Activated CD4-positive, alpha-beta T cell treated with anti-CD3 and anti-CD28 coated beads for 24 hours (primary cell): Measurements from ENCODE around the gene MCTP1.
"Not testable (repeated sequence)": the region's sequence is repeated elsewhere in the genome, so short reads cannot be mapped to it uniquely, and the experiment has no call there.

Experiments
- DNase-seq, 2 donors: peaks; one replicate each; pipeline ENCODE4 v3.0.0-alpha.2; 2020; ENCODE audit warnings: low read depth in 2 of 2

MCTP1 gene

DNA sequence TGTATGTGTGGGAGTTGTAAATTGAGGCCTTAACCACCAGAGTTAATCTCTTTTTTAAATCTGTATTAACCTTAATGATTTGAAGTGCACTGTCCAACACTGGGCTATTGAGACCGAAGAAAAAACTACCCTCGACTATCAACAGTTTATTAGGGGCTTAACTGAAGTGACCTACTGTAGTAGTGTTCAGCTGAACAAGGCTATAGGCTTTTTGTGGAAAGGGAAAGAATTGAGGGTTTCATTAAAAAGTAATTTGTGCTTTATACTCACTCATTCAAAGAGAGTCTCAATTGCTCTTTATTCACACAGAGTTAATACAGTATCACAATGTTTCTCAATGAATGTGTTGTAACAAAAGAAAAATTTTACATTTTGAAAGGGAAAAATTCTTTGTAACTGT, 399.0 kb downstream of the MCTP1 start:
- no peak for DNase-seq

GRCh38 chr5:94884311-94884710, 400.6 kb downstream of the MCTP1 start:
- DNase-seq: no peak

DNA sequence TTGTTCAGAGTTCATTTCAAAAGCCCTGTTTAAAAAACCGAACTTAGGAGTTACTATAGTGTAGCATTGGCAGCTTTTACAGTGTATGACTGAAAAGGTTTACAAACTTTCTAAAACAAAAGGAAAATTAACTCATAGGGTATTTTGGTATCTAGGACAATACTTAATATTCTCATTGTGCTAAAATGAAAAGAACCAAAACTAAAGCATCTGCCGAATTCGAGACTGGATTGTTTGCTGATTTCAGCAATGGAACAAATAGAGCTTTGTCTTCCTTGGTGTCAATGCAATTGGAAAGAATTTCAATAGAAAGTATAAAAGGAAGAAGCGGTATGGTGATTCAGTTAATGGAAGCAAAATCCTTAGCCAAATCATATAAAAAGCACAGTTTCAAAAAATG, 412.4 kb downstream of the MCTP1 start:
- DNase-seq: no peak

GRCh38 chr5:94870511-94871183, 414.2 kb downstream of the MCTP1 start:
- DNase-seq: no peak

GRCh38 chr5:94869921-94870320, 415.0 kb downstream of the MCTP1 start:
- no peak for DNase-seq

GRCh38 chr5:94863951-94864350, 420.9 kb downstream of the MCTP1 start:
- no peak for DNase-seq

DNA sequence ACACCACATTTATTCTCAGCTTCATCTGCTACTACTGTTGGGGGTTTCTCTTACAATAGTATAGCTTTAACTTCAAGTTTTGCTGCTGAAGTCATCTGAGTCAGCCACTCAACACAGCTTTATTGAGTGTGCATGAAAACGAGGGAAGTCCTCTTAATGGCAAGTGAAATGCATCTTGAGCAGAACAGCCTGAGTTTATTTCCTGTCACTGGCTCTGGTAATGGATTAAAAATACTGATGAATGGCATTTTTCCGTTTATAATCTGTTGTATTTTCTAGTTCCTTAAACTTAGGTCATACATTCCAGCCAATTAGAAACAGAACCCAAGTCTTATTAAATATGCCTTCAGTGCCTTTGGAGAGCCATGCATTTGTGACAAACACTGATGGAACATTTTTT, 427.8 kb downstream of the MCTP1 start:
- DNase-seq: no peak

GRCh38 chr5:94856257-94856800, 428.6 kb downstream of the MCTP1 start:
- no peak for DNase-seq

DNA sequence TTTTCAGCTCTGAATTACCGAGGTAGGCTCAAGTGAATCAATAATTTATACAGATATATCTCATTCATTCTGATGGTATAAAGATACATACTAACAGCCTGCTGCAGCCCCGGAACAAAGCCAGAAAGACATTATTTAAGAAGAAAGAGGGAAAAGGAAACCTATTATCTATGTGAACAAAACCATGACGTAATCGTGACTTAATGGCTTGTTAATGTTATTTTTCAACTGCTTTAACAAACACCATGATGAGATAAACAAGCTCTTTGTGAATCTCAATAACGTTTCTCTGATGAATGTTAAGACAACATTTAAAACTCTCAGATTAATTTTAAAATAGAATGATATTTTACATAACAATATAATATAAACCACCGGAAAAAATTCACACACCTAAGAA, 429.4 kb downstream of the MCTP1 start:
- DNase-seq: no peak

GRCh38 chr5:94853120-94853519, 431.8 kb downstream of the MCTP1 start:
- DNase-seq: no peak

DNA sequence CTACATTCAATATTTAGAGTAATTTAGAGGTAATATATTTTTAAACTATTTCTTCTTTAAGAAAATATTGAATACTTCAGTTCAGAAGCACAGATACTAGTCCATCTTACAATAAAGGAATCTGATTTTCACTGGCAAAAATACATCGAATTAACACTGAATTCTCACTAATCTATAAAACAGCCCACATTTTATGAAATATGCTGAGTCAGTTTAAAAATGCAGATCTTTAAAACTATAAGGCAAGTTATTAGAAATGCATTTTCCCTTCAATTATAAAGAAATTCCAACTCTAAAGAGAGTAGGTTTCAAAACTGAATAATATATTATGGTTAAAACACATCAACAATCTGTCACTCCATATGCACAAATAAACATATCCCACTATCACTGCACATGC, 433.9 kb downstream of the MCTP1 start:
- no peak for DNase-seq

GRCh38 chr5:94849821-94850736, 434.8 kb downstream of the MCTP1 start:
- DNase-seq: peak in 1 of 2 donors; percentile 16

GRCh38 chr5:94849324-94849723, 435.6 kb downstream of the MCTP1 start:
- DNase-seq: no peak

DNA sequence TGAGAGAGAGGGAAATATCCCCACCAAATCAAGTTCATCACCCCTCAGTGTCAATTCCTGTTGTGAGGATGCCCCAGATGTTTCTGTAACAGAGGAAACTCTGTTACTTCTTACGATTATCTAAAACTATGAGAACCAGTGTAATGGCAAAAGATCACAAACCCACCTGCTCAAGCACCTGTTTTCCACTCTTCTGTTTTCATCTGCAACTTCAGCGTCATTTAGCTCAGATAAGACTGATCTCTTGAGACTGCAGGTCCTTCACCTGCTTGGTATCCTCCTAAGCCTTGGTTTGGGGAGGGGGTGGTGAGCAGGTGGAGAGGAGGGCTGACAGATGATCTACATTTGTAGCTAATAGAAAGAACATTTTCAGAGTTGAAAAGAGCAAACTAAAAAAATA, 437.2 kb downstream of the MCTP1 start:
- DNase-seq: no peak

DNA sequence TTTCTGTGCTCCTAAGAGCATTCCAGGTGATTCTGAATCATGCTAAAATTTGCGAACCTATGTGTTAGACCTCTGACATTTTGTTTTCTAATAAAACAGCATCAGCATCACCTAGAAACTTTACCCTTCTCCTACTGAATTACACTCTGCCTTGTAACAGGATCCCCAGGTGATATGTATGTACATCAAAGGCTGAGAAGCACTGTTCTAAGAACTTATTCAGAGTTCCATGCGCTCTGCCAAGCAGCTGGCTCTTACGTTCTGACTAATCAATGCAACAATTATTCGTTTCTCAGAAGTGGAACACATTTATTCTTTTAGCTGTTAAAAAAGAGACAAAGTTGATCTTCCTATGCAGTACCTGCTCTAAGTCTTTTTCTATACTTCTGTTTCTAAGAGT, 437.9 kb downstream of the MCTP1 start:
- DNase-seq: no peak

DNA sequence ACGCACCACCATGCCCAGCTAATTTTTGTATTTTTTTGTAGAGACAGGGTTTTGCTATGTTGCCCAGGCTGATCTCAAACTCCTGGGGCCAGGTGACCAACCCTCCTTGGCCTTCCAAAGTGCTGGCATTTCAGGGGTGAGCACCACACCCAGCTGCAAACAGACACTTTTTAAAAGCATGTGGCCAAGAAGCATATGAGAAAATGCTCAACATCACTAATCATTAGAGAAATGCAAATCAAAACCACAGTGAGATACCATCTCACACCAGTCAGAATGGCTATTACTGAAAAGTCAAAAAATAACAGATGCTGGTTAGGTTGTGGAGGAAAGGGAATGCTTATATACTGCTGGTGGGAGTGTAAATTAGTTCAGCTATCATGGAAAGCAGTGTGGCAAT, 439.2 kb downstream of the MCTP1 start:
- DNase-seq: not testable (repeated sequence)

DNA sequence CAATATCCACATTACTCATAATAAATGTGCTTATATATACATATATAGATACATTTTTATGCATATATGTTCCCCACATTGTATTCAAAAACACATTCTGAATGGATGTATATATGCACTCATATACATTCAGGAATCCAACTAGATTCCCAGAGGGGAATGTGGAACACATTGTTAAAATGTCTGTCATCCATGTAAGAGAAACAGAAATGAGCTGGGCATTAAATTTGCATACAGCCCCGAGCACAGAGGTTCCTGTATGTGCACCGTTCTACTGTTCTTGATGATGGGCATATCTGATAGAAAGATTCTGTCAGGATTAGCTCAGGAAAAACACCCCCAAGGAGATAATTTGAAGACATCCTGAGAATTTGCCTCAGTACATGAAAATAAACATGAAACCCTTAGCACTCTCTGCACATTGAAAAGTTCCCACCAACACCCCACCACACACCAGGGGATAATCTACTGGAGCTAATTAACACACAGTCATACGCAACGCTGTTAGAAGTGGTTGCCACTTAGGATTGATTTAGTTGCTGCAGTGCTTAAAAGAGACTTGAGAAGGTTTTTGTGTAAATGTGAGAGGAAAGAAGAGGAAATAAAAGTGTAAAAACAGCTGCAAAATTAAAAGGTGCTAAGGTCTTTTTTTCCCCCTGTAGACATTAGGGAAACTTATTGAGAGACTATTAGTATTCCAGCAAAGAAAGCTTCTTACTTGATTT, 443.1 kb downstream of the MCTP1 start:
- no peak for DNase-seq

DNA sequence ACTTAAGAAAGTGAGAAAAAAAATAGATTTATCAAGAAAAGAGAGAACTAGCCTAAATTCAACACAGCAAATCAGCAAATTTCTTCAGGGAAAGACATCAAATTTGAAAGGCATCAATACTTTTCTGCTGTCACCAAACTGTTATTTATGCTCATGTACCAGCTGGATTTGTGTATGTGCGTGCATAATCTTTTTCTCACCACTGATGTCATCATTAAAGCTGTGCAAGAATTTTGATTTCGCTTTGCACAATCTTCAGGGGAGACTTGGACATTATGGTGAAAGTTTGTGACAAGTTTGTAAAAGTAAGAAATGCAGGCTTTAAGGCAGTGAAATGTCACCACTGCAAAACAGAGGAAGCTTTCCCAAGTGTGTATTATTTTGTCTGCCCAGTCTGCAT, 451.0 kb downstream of the MCTP1 start:
- DNase-seq: no peak

GRCh38 chr5:94832685-94833084, 452.2 kb downstream of the MCTP1 start:
- no peak for DNase-seq

DNA sequence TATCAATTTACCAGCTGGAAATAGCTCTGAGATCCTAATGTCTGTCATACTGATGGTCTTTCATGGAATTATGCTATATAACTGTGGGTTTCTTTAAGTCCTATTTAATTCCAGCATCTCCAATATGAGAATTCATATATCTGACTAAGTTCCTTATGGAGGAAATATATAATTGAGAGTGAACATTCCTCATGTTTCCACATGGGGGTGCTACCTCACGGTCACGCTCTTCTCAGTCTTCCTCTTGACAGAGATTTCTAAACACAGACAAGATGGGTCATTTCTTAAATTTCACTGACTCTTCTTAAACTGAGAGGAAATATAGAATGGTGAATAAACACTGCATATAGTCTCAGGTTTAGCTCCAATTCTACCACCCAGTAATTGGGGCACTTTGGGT, 454.4 kb downstream of the MCTP1 start:
- no peak for DNase-seq

GRCh38 chr5:94828222-94828621, 456.7 kb downstream of the MCTP1 start:
- DNase-seq: not testable (repeated sequence)

DNA sequence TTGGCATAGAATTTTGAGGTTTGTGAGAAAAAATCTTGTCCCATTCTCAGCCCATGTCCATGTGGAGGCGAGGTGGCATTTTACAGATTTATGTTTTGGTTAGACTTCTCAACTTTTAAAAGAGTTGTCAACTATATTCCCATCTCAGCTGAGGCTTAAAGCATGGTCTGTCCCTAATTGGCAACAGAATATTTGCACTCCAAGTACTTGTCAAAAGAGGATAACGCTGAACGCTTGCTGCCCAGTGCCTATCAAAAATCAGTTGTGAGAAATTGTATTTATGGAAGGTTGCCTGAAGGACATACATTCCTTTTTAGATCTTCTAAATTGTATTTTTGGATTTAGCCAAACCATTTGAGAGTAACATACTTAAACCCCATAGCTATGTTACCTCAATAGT, 464.4 kb downstream of the MCTP1 start:
- DNase-seq: no peak
